Mesothelial cell of epicardium (in vitro differentiated cells): ENCODE results near the gene TEAD3. TPM values are rescaled to one million over a fixed set of nuclear protein-coding genes. Genes with fewer than 3 reads are reported as not detected.

Experiments
- DNase-seq, 2 experiments: peaks; one replicate each; pipeline ENCODE4 v3.0.0; 2021; ENCODE audit warnings: low spot score in 2 of 2; ENCODE audit not compliant: unreplicated experiment in 2 of 2
- H3K27ac Mint-ChIP-seq: 2 replicates; pipeline ENCODE4 v1.8.0; 2021; ENCODE audit warnings: mixed read lengths
- H3K27me3 Mint-ChIP-seq: 2 replicates; pipeline ENCODE4 v1.8.0; 2021; ENCODE audit warnings: low read depth, mixed read lengths
- H3K36me3 Mint-ChIP-seq: 2 replicates; pipeline ENCODE4 v1.8.0; 2021; ENCODE audit warnings: mixed read lengths
- H3K4me1 Mint-ChIP-seq: 2 replicates; pipeline ENCODE4 v1.8.0; 2021; ENCODE audit warnings: mixed read lengths
- H3K4me3 Mint-ChIP-seq: 2 replicates; pipeline ENCODE4 v1.8.0; 2021; ENCODE audit warnings: mild to moderate bottlenecking, moderate library complexity, mixed read lengths
- H3K9me3 Mint-ChIP-seq: 2 replicates; pipeline ENCODE4 v1.8.0; 2021; ENCODE audit warnings: mixed read lengths
- total RNA-seq: library from RNA; stranded (reverse); gene quantifications from 3 replicates; pipeline ENCODE4 v1.2.1, GENCODE V29; 2021
- TF ChIP-seq, protein P1 (sequence below): fragments of 200-600 bp; sonication (generic); IDR thresholded peaks from one replicate; pipeline ENCODE4 v1.5.0; 2021; ENCODE audit warnings: antibody characterized with exemption; ENCODE audit not compliant: unreplicated experiment

The TEAD3 gene
- total RNA-seq, 1 donor from 2014 or later, result 91.4 TPM

DNA sequence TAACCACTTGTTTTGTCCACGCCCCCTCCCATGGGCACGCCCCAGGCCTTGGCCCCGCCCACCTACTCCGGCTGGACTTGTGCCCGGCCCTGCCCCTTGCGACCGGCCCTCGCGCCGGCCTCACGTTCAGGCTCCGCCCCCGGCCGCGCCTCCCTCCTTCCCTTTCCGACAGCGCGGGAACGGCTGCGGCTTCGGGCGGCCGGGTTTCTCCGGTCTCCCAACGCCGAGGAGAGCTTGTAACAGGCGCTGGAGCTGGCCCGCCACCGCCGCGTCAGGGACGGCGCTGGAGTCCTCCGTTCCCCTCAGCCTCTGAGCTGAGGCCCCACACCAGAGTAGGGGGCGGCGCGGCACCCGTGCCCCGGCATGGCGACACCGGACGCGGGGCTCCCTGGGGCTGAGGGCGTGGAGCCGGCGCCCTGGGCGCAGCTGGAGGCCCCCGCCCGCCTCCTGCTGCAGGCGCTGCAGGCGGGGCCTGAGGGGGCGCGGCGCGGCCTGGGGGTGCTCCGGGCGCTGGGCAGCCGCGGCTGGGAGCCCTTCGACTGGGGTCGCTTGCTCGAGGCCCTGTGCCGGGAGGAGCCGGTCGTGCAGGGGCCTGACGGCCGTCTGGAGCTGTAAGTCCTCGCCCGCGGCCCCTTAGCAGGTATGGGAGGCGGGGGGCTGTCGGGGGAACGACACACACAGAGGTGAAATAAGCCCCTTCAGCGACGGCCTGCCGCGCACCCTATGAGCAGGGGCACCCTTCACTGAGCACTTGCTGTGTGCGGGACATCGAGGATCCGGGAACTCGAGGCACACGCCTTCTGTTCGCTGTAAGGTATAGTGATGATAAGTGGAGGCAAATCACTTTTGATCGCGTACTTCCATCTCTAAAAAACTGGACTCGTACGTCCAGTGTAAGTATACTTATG, 44.4 kb downstream of the TEAD3 start, which contains the start of gene FANCE:
Gene FANCE, plus strand, starts transcription at position 156 of the 908 bp plus-strand sequence. Its CDS starts 208 bp downstream, at position 364.
- Mint-ChIP-seq H3K4me3 (peak within 1 kb of the TSS; percentile 74), H3K36me3 (peaks cover 9% of the 10 kb centered on the region), H3K27ac (peak within 1 kb of the TSS; percentile 60), H3K9me3 (no peaks in the 10 kb centered on the region), H3K4me1 (peaks cover 32% of the 10 kb centered on the region), H3K27me3 (peaks cover 4% of the 10 kb centered on the region)
- peak; percentile 91 to 98 for DNase-seq
- TF ChIP-seq, protein P1, sequence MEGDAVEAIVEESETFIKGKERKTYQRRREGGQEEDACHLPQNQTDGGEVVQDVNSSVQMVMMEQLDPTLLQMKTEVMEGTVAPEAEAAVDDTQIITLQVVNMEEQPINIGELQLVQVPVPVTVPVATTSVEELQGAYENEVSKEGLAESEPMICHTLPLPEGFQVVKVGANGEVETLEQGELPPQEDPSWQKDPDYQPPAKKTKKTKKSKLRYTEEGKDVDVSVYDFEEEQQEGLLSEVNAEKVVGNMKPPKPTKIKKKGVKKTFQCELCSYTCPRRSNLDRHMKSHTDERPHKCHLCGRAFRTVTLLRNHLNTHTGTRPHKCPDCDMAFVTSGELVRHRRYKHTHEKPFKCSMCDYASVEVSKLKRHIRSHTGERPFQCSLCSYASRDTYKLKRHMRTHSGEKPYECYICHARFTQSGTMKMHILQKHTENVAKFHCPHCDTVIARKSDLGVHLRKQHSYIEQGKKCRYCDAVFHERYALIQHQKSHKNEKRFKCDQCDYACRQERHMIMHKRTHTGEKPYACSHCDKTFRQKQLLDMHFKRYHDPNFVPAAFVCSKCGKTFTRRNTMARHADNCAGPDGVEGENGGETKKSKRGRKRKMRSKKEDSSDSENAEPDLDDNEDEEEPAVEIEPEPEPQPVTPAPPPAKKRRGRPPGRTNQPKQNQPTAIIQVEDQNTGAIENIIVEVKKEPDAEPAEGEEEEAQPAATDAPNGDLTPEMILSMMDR, result no peak

DNA sequence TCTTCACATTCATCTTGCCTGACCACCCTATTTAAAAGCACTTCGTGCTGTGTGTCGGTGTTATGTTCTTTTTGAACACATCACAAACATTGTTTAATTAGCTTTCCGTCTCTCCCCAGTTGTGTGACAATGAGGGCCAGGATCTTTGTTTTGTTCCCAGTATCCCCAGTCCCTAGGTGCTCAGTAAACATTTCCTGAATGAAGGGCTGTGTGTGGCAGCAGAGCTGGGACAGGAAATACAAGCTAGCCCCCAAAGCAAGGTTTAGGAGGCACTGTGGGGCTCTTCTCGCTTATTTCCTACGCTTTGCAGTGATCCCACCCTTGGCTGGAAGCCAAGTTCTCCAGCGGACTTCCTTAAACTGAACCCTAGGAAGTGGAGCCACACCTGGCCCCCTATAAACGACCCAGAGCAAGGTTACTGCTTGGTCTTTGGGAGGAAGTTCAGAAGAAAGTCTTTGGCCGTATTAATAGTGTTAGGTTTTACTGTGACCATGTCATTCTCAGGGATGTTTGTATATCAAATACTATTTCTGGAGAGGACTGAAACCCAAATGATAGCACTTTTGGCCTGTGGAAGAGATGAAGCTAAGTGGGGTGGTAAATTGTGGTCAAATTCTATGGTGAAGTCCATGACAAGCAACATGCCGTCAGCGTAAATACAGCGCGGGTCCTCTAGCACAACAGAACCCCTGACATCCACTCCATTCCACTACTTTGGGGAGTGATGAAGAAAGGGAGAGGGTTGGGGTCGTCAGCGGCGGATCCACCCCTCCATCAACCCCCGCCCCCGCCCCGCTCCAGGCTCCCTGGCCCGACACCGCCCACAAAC, 45.3 kb downstream of the TEAD3 start:
- no peak for DNase-seq
- Mint-ChIP-seq H3K4me1 (peaks cover 32% of the 10 kb centered on the region), H3K27ac (peak overlapping the region; percentile 39), H3K9me3 (no peaks in the 10 kb centered on the region), H3K36me3 (peaks cover 9% of the 10 kb centered on the region), H3K4me3 (peak overlapping the region; percentile 74), H3K27me3 (peaks cover 4% of the 10 kb centered on the region)
- TF ChIP-seq, protein P1, result no peak

DNA sequence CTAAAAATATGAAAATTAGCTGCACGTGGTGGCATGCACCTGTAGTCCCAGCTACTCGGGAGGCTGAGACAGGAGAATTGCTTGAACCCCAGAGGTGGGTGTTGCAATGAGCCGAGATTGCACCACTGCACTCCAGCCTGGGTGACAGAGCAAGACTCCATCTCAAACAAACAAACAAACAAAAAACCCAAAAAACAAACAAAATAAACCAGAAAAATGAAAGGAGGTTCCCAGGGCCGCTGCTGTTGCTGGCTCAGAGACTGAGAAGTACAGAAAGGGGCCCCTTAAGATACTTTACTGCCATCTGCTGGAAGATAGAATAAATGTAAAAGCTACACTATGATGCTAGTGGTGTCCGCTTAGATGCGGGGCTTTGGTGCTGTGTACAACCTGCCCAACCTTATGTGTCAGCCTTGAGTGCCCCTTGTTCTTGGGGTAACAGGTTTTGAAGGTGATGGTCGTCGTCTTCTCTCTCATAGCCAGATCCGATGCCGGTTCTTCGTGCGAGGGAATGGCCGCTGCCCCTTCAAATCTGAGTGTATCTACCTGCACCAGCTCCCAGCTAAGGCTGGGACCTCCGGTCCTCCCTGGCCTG, 47.5 kb downstream of the TEAD3 start:
- Mint-ChIP-seq H3K36me3 (no peaks in the 10 kb centered on the region), H3K27ac (no peak overlapping the region), H3K4me3 (no peak overlapping the region), H3K27me3 (peaks cover 4% of the 10 kb centered on the region), H3K4me1 (peaks cover 27% of the 10 kb centered on the region), H3K9me3 (no peaks in the 10 kb centered on the region)
- DNase-seq, result no peak
- TF ChIP-seq, protein P1, result peak; percentile 46

DNA sequence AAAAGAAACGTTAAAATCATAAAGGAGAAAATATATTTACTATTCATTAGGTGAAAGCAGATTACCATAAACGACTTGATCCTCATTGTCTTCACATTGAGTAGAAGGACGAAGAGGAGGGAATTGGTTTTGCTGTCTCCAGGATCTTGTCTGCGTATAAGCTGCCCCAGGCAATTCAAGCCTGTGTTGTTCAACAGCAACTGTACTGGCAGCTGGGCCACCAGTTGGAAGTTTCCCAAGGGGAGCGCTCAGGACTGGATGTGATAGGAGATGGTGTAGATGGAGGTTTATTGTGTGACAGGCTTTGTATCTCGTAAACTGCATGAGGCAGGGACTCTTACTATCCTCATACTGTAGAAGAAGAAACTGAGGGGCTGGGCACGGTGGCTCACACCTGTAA, 48.7 kb downstream of the TEAD3 start:
- Mint-ChIP-seq H3K9me3 (no peaks in the 10 kb centered on the region), H3K27me3 (peaks cover 4% of the 10 kb centered on the region), H3K4me3 (no peak overlapping the region), H3K36me3 (no peaks in the 10 kb centered on the region), H3K27ac (no peak overlapping the region), H3K4me1 (peaks cover 16% of the 10 kb centered on the region)
- TF ChIP-seq, protein P1, result no peak
- DNase-seq, result no peak

DNA sequence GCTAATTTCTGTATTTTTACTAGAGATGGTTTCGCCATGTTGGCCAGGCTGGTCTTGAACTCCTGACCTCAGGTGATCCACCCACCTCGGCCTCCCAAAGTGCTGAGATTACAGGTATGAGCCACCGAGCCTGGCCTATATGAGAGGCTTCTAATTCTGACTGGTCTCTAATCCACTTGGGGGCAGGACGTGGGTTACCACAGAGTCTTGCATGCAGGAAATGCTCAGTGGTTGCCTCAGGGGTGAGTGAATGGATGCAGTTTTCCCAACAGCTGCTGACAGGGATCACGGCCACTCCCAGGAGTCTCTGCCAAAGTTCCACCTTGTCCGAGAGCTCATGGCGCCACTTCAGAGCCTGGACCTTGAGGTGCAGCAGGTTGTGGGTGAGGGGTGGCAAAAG, 51.2 kb downstream of the TEAD3 start:
- peaks cover 4% of the 10 kb centered on the region for H3K27me3 Mint-ChIP-seq
- H3K27ac Mint-ChIP-seq, result no peak overlapping the region
- TF ChIP-seq, protein P1, result no peak
- no peak overlapping the region for H3K4me3 Mint-ChIP-seq
- H3K36me3 Mint-ChIP-seq, result no peaks in the 10 kb centered on the region
- no peaks in the 10 kb centered on the region for H3K9me3 Mint-ChIP-seq
- no peaks in the 10 kb centered on the region for H3K4me1 Mint-ChIP-seq
- DNase-seq, result no peak
